GM19438 (cell line): Measurements from ENCODE around the gene ATRNL1.

Source experiments
- ATAC-seq: cut with Tn5 transposase; IDR thresholded peaks from one replicate; pipeline ENCODE4 v1.9.1; 2021; ENCODE audit warnings: low read depth; ENCODE audit not compliant: unreplicated experiment

ATRNL1 gene

DNA sequence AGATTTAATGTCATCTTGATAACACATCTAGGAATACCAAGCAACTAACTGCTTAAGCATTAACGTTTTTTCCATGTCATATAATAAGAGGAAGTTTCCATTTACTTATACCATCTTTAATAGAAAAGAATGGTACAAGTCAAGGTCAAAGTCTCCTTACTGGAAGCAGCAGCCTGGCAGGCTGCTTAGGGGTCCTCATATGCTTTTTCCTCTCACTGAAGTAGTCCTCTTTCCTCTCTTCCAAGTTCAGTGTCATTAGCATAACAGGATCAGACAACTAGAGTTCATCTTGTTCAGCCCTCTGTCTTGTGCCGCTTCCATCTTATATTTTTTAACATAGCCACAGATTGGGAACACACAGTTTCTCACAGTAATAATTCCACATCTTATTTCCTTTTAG, 774.1 kb downstream of the ATRNL1 start:
- ATAC-seq, result no peak

DNA sequence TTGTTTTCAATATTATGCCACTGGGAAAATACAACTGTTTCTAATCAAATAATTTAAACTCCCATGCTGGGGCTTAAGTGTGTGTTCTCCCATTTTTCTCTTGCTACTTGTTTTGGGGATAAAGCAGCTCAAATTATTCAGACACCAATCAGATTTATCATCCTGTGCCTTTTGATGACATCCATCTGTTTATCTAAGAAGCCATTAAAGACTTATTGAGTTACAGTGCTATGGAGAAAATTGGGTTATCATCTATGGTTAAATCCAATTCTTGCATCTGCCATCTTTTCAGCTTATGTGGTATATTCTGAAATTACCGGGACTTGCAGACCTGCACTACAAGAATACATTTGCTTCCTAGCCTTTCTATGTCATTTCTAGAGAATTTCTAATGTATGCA, 778.7 kb downstream of the ATRNL1 start:
- ATAC-seq, result no peak

- ATAC-seq, result no peak
Observed at GRCh38 chr10:115875172-115875571, 782.0 kb downstream of the ATRNL1 start.

DNA sequence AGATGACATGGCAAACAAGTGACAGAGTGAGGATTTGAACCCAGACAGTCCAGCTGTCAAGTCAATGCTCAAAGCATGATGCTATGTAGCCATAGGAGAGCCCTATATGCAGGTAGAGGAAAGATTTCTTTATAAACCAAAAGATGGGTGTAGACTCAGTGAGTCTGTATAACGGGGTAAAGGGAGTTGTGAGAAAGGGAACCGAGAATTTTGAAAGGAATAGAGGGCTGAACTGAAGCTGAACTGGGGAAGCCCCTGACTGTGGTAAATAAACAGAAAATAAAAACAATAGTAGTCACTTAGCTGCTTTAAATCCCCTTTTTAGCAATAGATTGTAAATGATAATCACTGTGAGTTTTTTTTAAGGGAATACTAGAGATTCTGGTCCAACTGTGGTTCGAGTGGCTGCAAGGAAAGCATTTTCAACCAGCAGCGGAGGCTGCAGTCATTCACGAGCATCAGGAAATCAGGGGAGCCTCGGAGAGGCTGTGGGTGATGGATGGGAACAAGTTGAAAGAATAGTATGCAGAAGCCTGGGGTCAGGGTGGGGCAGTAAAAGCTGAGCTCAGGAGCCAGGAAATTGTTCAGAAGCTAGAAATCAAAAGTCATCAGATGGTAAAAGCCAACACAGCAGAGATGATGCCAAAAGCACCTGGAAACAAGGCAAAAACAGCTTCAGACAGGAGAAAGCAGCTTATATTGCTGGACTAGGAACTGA, 786.4 kb downstream of the ATRNL1 start:
- ATAC-seq, result no peak

- no peak for ATAC-seq
Observed at GRCh38 chr10:115882021-115882420, 788.9 kb downstream of the ATRNL1 start.

DNA sequence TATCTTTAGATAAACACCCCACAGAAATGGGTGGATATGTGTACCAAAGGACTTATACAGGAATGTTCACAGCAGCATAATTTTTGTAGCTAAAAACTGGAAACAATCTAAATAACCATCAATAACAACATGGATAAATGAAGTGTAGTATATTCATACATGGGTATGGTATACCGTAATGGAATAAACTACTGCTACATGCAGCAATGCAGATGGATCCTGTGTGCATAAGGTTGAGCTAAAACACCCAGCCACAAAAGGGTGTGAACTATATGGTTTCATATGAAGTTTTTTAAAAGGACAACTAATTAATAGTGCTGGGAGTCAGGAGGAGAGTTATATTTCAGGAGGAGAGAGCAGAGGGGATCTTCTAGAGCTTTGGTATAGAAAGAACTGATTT, 790.2 kb downstream of the ATRNL1 start:
- no peak for ATAC-seq

GRCh38 chr10:115884331-115884730, 791.2 kb downstream of the ATRNL1 start:
- ATAC-seq, result no peak

GRCh38 chr10:115895166-115895565, 802.0 kb downstream of the ATRNL1 start:
- no peak for ATAC-seq

DNA sequence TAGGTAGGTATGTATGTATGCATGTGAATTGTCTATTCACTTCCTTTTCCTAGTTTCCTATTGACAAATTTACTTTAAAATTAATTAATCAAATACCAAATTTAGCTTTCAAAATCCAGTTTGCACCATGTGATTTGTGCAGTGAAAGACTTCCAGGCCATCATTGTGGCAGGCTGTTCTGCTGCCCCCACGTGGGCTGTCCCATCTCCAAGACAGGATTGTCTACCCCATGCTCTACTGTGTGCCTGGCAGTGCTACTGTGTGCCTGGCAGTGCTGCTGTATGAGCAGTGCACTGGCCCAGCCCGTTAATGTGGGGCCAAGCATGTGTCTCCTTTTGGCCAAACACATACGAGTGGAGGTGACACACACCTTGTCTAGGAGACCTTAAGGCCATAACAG, 805.1 kb downstream of the ATRNL1 start:
- no peak for ATAC-seq

- ATAC-seq, result no peak
Observed at GRCh38 chr10:115902596-115902995, 809.4 kb downstream of the ATRNL1 start.

DNA sequence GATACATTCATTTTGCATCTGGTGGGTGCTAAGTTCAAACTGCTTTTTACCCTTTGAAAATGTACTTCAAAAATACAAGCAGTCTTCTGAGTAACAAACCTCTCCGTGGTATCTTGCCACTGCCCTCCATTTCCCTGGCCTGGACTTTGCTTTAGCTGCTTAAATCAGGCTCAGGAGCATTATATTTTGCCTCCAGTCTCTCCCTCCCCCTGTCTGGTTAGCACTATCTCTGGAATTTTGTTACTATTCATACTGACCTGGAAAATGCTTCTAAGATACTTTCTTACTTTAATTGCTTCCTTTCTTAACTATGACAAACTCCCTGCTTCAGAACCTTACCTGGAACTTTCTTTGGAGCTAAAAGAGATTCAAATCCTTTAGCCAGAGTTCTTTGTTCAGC, 810.0 kb downstream of the ATRNL1 start:
- no peak for ATAC-seq

DNA sequence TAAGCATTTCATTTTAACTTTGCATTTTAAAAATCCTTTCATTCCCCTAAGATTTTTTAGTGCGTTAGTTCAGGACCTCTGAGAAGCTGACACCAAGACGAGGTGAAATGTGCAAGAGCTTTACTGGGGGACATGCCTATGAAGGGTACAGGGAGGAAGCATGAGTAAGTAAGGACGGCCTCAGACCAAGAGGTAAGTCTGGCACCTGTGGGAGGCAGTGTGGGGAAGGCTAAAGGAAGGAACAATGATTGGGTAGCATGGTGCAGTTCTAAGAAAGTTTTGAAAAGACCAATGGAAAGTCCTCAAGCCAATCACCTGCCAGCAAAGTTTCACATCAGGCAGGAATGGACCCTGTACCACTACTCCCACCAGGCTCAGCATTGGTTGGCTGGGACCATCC, 810.7 kb downstream of the ATRNL1 start:
- no peak for ATAC-seq

- ATAC-seq, result no peak
Observed at GRCh38 chr10:115909037-115909436, 815.9 kb downstream of the ATRNL1 start.

GRCh38 chr10:115909962-115910731, 817.0 kb downstream of the ATRNL1 start:
- ATAC-seq, result no peak

DNA sequence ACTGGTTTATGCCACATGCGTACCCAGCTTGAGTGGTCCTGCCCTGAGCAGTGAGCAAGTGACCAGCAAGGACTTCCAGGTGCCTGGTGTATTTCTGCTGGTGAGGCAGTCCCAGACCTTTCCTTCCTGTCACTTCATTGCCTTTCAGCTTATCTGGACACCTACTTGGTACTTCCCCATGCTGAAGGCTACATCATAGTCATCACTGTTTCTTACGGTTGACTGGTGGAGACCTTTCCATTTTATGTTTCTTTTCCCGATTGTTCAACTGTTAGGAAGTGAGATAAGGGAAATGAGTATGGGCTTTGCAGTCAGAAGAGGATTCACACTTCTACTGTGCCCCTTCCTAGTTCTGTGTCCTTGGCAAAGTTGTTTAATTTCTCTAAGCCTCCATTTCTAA, 821.3 kb downstream of the ATRNL1 start:
- no peak for ATAC-seq

GRCh38 chr10:115915429-115915828, 822.3 kb downstream of the ATRNL1 start:
- ATAC-seq, result no peak

DNA sequence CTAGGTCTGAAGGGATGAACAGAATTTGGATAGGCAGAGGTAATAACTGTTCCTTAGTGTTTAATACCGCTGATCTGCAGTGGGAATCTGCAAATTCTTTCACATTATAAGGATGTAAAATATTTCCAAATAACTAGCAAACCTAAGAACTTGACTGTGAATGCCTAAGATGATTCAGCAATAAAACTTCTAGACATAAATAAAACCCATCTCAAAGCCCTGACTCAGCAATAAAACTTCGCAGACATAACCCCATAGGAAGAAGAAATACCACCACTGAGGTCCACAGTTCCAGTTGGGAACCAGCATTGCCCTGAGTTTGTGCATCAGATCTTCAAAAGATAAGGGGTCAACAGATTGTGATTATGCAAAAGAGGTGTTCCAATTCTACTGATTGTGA, 825.6 kb downstream of the ATRNL1 start:
- no peak for ATAC-seq

DNA sequence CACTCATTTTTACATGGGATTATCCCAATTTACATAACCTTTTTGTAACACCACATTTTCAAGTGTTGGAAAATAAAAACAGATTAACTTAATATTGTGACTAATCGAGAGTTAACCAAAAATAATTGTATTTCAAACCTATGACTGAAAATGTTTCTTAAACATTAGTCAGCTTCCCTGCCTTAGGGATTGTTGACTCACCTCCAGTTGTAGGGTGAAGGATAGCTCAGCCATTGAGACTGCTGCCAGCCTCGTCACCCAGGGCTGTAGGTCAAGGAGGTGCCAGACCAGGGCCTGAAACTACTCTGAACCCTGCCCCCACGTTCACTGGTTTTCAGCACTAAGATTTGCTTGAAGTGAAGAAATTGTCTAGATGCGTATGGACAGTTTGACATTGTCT, 828.6 kb downstream of the ATRNL1 start:
- ATAC-seq, result no peak

DNA sequence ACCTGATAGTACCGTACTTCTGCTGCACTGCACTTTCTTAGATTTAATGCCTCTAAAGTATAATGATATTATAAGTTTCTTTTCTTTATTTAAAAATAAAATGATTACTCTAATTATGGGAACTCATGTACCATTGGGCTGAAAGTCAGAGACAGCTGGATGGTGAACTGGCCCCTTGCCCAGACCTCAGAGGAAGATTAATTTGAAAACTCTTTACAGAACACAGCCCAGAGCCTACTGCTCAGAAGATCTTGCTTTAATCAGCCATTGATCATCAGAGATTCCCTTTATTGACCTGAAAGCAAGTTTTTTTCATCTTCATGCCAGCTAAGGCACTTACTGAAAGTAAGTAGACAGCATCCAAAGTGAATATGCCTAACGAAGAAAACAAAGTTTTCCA, 838.1 kb downstream of the ATRNL1 start:
- ATAC-seq, result no peak

DNA sequence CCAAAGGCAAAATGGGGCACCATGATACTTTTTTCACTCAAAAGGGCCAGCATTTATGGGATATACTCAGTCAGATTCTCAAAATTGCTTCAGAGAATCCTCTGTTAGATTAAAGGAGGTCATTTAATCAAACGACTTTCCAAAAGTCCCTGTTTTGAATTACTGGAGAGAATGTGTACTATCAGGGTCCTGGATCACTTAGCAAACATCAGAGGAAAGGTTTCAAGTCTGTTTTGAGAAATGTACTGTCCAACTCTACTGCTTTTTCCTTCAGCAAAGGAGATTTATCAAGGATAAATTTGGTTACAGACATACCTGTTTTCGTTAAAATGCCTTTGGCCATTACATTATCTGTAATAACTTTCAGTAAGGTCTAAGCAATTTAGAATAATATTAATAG, 838.9 kb downstream of the ATRNL1 start:
- no peak for ATAC-seq

- ATAC-seq, result no peak
Observed at GRCh38 chr10:115933098-115933497, 839.9 kb downstream of the ATRNL1 start.

GRCh38 chr10:115935731-115936130, 842.6 kb downstream of the ATRNL1 start:
- ATAC-seq, result no peak
